Adrenal gland (tissue), 12 donors: Measurements from ENCODE around the gene CARD16. TPM values are rescaled to one million over a fixed set of nuclear protein-coding genes. Genes with fewer than 3 reads are reported as not detected.
"Not testable (repeated sequence)": the region's sequence is repeated elsewhere in the genome, so short reads cannot be mapped to it uniquely, and the experiment has no call there.

Experiments
- DNase-seq, 7 donors: peaks; one replicate each; pipeline ENCODE4 v3.0.0-alpha.2; 2019 to 2020
- H3K27ac ChIP-seq, 5 donors: fragments of 200-600 bp; sonication (generic) in 4 of 5; 1 replicate in 3 of 5; 2 replicates in 2 of 5; pipeline versions ENCODE4 v1.5.1 to v1.8.0; 2016 to 2020; ENCODE audit warnings: mild to moderate bottlenecking in 1 of 5
- H3K27me3 ChIP-seq: fragments of 200-600 bp; 2 replicates; pipeline ENCODE4 v1.8.0; 2021
- H3K36me3 ChIP-seq, 2 donors: fragments of 200-600 bp; replicated peaks in 1 of 2; 1 replicate in 1 of 2; 2 replicates in 1 of 2; pipeline versions ENCODE4 v1.5.1 to v1.8.0; 2018 to 2022
- H3K4me1 ChIP-seq, 2 donors: fragments of 200-600 bp; replicated peaks in 1 of 2; 1 replicate in 1 of 2; 2 replicates in 1 of 2; pipeline versions ENCODE4 v1.5.1 to v1.8.0; 2018 to 2021
- H3K4me3 ChIP-seq, 4 donors: fragments of 200-600 bp; sonication (generic) in 3 of 4; one replicate each; pipeline ENCODE4 v1.5.1; 2016 to 2018
- H3K9me3 ChIP-seq, 3 donors: fragments of 200-600 bp; sonication (generic) in 1 of 3; replicated peaks in 1 of 3; 1 replicate in 2 of 3; 2 replicates in 1 of 3; pipeline versions ENCODE4 v1.5.1 to v1.8.0; 2016 to 2021
- CTCF ChIP-seq, 6 experiments: fragments of 450-650 bp in 4 of 6; fragments of 200-600 bp in 2 of 6; sonication (generic) in 1 of 6; IDR thresholded peaks; 1 replicate in 5 of 6; 2 replicates in 1 of 6; pipeline versions ENCODE4 v1.5.1 to v1.8.0; 2016 to 2021; ENCODE audit warnings: antibody characterized with exemption in 6 of 6, mild to moderate bottlenecking in 2 of 6, moderate library complexity in 1 of 6
- POLR2A ChIP-seq, 2 donors: fragments of 450-650 bp; IDR thresholded peaks; one replicate each; pipeline ENCODE4 v1.6.1; 2017; ENCODE audit warnings: antibody characterized with exemption in 2 of 2, mild to moderate bottlenecking in 2 of 2, moderate library complexity in 1 of 2
- WGBS, 4 donors: extraction: QIAGEN DNeasy Blood & Tissue Kit in 2 of 4; methylation state at CpG; one replicate each; pipeline versions ENCODE4 v1.1.5 to v1.1.7; 2013 to 2017; 5-methylcytosine and 5-hydroxymethylcytosine counted together
- intact Hi-C, 2 donors: fragments of 100-400 bp; cut with DNase I; formaldehyde crosslinking; loops; one replicate each; pipeline versions ENCODE4 v1.14.1 to v1.15.0; 2022 to 2023
- polyA plus RNA-seq, 3 donors: library from polyadenylated mRNA; stranded (reverse); fragments of 200-250 nt in 2 of 3; fragments of 350-450 nt in 1 of 3; fragmentation: Illumina TruSeq in 1 of 3; extraction: RNeasy Lipid Tissue Mini Kit (QIAGEN cat#74804) in 1 of 3; gene quantifications; one replicate each; pipeline ENCODE4 v1.2.3, GENCODE V29; 2013 to 2014
- total RNA-seq, 9 donors: library from RNA; depleted of rRNA in 4 of 9; stranded (reverse); fragments of >200 nt in 4 of 9; fragments of 120-200 nt in 1 of 9; fragmentation: NEBNext Ultra II Directional in 1 of 9; extraction: Animal tissue kit (Norgen Biotek cat#: 25700) in 1 of 9; gene quantifications; one replicate each; pipeline versions ENCODE4 v1.1.0 to v1.2.4, GENCODE V29; 2013 to 2023
- donor health status: healthy with polysubstance abuse.
- donor health status: Bipolar disorder and iron deficiency.
- donor health status: DM: yes; HTN: yes; CAD: no.
- donor health status: DM: no; HTN: no; CAD: no.
- donor health status: DM: no; HTN: no; CAD: no.
- donor health status: DM: yes; HTN: yes; CAD: no.

The CARD16 gene
- total and polyA plus RNA-seq, 12 donors: 3.3 to 48.6 (median 12.2) TPM; not detected in 1

GRCh38 chr11:105071089-105071732, 26.1 kb upstream of the CARD16 start:
- intact Hi-C loops: no loop called here
- H3K36me3 ChIP-seq: no peaks in the 10 kb centered on the region
- no peak for TF ChIP-seq CTCF (IDR thresholded peaks at IDR 0.05)
- no peak for TF ChIP-seq POLR2A (IDR thresholded peaks at IDR 0.05)
- no peak for DNase-seq
- H3K27ac ChIP-seq: no peak overlapping the region
- H3K4me3 ChIP-seq: no peak overlapping the region
- 70 to 82% (median 76%) methylated on average over 4 of the region's 4 CpGs for WGBS, 4 donors
- H3K4me1 ChIP-seq: no peaks in the 10 kb centered on the region
- no peaks in the 10 kb centered on the region for H3K27me3 ChIP-seq
- H3K9me3 ChIP-seq: no peaks in the 10 kb centered on the region

GRCh38 chr11:105070306-105070705, 25.2 kb upstream of the CARD16 start:
- no peaks in the 10 kb centered on the region for H3K4me1 ChIP-seq
- WGBS, 4 donors: 75 to 89% (median 84%) methylated on average over 4 of the region's 4 CpGs

GRCh38 chr11:105069749-105070148, 24.6 kb upstream of the CARD16 start:
- H3K4me1 ChIP-seq, H3K36me3 ChIP-seq, H3K4me3 ChIP-seq, DNase-seq, H3K27me3 ChIP-seq, H3K27ac ChIP-seq, intact Hi-C loops, H3K9me3 ChIP-seq: not testable (repeated sequence)
- WGBS, 4 donors: 0 to 92% (median 65%) methylated on average over 1 to 2 of the region's 2 CpGs

More at GRCh38 chr11:105070306-105070705, 25.2 kb upstream of the CARD16 start:
- no peak overlapping the region for H3K27ac ChIP-seq
- no peaks in the 10 kb centered on the region for H3K36me3 ChIP-seq
- intact Hi-C loops: no loop called here
- TF ChIP-seq POLR2A (IDR thresholded peaks at IDR 0.05) (no peak), CTCF (IDR thresholded peaks at IDR 0.05) (no peak)
- H3K4me3 ChIP-seq: no peak overlapping the region
- H3K9me3 ChIP-seq: no peaks in the 10 kb centered on the region
- no peaks in the 10 kb centered on the region for H3K27me3 ChIP-seq
- DNase-seq: no peak

- H3K4me1 ChIP-seq, H3K4me3 ChIP-seq, H3K36me3 ChIP-seq, H3K27me3 ChIP-seq, H3K27ac ChIP-seq, H3K9me3 ChIP-seq, DNase-seq, intact Hi-C loops: not testable (repeated sequence)
- WGBS, 4 donors: 60 to 67% (median 63%) methylated on average over 9 of the region's 9 CpGs
These were observed 18.3 kb upstream of the CARD16 start for GRCh38 chr11:105063245-105063941.

GRCh38 chr11:105057432-105057831, 12.3 kb upstream of the CARD16 start:
- Histone ChIP-seq H3K36me3 (no peaks in the 10 kb centered on the region), H3K4me1 (no peaks in the 10 kb centered on the region), H3K9me3 (no peaks in the 10 kb centered on the region), H3K27ac (no peak overlapping the region), H3K27me3 (no peaks in the 10 kb centered on the region), H3K4me3 (no peak overlapping the region)
- DNase-seq: no peak
- WGBS, 4 donors: 30 to 41% (median 36%) methylated on average over 4 of the region's 4 CpGs
- intact Hi-C loops: no loop called here
- no peak for TF ChIP-seq POLR2A (IDR thresholded peaks at IDR 0.05)
- TF ChIP-seq CTCF (IDR thresholded peaks at IDR 0.05): no peak
